GM18951 (cell line): ENCODE measurements around the gene UBE2L3.

Experiments
- POLR2A ChIP-seq: IDR thresholded peaks from 4 replicates; pipeline ENCODE4 v1.6.1; 2011; ENCODE audit warnings: mild to moderate bottlenecking; ENCODE audit not compliant: insufficient read length, insufficient read depth; ENCODE audit errors: extremely low read depth
- in situ Hi-C: fragments of 300-500 bp; cut with MboI; formaldehyde crosslinking; loops from one replicate; pipeline ENCODE4 v1.12.0; 2022; ENCODE audit warnings: low sequenced_read_pairs, mixed read lengths, inconsistent platforms; ENCODE audit not compliant: unreplicated experiment

The UBE2L3 gene

DNA sequence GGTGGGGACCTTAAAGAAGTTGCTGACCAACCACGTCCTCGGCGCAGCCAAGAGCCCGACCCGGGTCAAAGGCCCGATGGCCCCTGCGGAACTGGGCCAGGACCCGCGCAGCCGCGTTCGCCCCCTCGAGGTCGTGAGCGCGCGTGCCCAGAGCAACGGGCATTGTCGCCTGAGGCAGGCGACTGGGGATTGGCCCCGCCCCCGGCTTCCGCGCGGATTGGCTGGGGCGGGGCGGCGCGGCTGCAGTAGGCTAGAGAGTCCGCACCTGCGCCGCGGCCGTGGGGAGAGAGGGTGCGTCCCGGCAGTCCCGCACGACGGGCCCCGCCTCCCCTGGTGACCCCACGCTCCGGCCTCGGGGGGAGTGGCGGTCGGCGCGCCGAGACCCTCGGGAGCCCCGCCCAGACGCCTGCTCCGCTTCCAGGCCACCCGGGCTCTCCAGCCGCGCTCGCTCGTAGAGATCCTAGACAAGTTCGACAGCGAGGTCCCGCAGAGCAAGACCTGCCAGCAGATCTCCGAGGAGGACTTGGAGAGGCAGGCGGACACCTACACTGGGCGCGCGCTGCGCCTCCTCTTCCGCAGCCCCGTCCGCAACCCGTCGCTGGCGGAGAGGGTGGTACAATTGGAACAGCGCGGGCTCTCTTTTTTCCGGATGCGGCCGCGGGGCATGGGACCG lies 90.0 kb downstream of the UBE2L3 start:
- peak; percentile 58 for TF ChIP-seq POLR2A
- in situ Hi-C loops, result no loop called here

DNA sequence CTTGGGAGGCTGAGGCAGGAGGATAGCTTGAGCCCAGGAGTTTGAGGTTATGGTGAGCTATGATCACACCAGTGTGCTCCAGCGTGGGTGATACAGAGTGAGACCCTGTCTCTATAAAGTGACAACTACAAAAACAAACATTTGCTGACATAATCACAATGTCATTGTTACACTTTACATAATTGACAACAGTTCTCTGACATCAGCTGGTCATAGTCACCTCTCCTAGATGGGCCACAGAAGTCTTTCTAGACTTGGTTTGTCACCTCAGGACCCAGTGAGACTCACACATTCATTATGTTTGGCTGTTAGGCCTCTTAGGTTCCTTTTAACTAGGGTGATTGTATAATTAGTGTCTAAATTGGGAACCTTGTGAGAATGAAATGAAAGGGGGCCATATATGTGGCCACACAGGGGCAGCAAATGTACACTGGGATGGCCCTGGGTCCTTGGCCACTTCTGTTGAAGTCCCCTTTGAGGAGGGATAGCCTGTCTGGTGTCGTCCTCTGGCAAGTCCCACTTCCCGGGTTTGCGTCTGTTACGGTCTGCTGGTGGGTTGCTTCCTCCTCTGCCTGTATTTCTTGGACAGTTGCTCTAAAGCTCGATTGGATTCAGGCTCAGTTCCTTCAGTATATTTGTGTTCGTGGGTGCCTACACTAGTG lies 92.5 kb downstream of the UBE2L3 start:
- in situ Hi-C loops, result no loop called here
- TF ChIP-seq POLR2A, result no peak

GRCh38 chr22:21660904-21661303 lies 93.4 kb downstream of the UBE2L3 start:
- in situ Hi-C loops, result no loop called here
- TF ChIP-seq POLR2A, result no peak

GRCh38 chr22:21661991-21662390 lies 94.5 kb downstream of the UBE2L3 start:
- in situ Hi-C loops, result no loop called here
- no peak for TF ChIP-seq POLR2A

- TF ChIP-seq POLR2A, result no peak
- in situ Hi-C loops, result no loop called here
Measured at GRCh38 chr22:21663738-21664137, 96.2 kb downstream of the UBE2L3 start.

DNA sequence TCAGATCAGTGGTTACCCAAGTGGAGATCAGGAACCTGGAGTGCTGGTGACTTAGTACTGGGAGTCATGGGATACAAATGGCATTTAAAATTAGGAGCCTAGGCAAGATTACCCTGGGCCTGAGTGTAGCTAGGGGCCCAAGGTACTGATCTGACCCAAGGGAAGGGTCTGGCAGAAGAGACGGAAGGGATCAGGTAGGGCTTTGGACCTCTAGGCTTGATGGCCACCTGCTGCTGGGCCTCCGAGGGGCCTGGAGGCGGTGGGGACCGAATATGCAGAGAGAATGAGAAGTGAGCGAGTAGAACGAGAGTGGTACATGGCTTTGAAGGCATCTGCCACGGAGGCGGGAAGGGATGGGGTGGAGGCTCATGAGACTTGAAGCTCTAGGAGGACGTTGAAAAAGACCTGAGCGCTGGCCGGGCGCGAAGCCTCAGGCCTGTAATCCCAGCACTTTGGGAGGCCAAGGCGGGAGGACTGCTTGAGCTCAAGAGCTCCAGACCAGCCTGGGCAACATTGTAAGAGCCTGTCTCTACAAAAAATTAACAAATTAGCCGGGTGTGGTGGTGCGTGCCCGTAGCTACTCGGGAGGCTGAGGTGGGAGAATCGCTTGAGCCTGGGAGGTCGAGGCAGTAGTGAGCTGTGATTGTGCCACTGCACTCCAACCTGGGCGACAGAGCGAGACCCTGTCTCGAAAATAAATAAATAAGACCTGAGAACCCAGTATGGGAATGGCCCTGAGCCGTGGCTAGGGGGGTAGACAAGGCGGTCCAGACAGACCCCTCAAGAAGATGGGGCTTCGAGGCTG lies 97.7 kb downstream of the UBE2L3 start:
- in situ Hi-C loops, result no loop called here
- no peak for TF ChIP-seq POLR2A

DNA sequence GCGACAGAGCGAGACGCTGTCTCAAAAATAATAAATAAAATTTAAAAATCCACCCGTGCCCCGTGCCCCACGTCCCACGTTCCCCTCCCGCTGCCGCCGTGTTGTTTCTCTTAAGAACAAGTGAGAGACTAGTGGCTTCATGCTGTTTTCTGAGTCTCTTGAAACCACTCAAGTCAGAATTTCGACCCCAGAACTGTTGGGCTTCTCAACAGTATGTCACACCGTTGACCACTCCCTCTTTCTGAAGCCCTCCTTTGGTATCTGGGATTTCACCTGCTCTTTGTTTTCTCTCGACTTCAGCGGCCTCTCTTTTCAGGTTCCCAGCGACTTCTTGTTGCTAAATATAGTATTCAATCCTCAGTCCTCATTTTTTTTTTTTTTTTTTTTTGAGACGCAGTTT lies 99.3 kb downstream of the UBE2L3 start:
- in situ Hi-C loops, result no loop called here
- no peak for TF ChIP-seq POLR2A

GRCh38 chr22:21669026-21669425 lies 101.5 kb downstream of the UBE2L3 start:
- in situ Hi-C loops, result no loop called here
- no peak for TF ChIP-seq POLR2A

GRCh38 chr22:21672107-21672629 lies 104.7 kb downstream of the UBE2L3 start:
- in situ Hi-C loops, result no loop called here
- no peak for TF ChIP-seq POLR2A
